HepG2 (cell line): Measurements from ENCODE around the gene HS3ST4. TPM values are rescaled to one million over a fixed set of nuclear protein-coding genes. Genes with fewer than 3 reads are reported as not detected.
"Not testable (repeated sequence)": the region's sequence is repeated elsewhere in the genome, so short reads cannot be mapped to it uniquely, and the experiment has no call there.

ENCODE experiments used
- ATAC-seq: fragments of 200-7000 bp; cut with Tn5 transposase; 3 replicates; pipeline ENCODE4 v1.9.1; 2020; ENCODE audit warnings: mild to moderate bottlenecking, moderate library complexity
- BruUV-seq: library from RNA; stranded (reverse); fragments of 400-500 nt; replicated peaks from 2 replicates; lab custom pipeline; 2021; lab: Mats Ljungman, UMichigan
- CTCF ChIA-PET: fragments of 300-600 bp; formaldehyde crosslinking; extraction: SDS; loops from one replicate; lab custom pipeline; 2021; ENCODE audit warnings: low total read pairs, inconsistent platforms, low intra/inter-chr PET ratio; lab: Yijun Ruan, JAX
- POLR2A ChIA-PET: fragments of 350-600 bp; sonication (Branson Sonifier 250); formaldehyde crosslinking; loops from one replicate; lab custom pipeline; 2020; ENCODE audit warnings: antibody characterized with exemption, inconsistent platforms; lab: Yijun Ruan, JAX
- DNase-seq: peaks from one replicate; pipeline ENCODE4 v3.0.0-alpha.2; 2015; ENCODE audit warnings: low spot score
- FAIRE-seq: peaks from 3 replicates; lab custom pipeline; 2011; peaks lifted over from hg19 to GRCh38; lab: Jason Lieb, UNC
- H2AFZ ChIP-seq: one replicate; pipeline ENCODE4 v1.6.1; 2011; ENCODE audit warnings: low read length, inconsistent platforms
- H3K27ac ChIP-seq: fragments of 300-600 bp; 3 replicates; pipeline ENCODE4 v1.8.0; 2011; ENCODE audit warnings: mixed run types, mild to moderate bottlenecking, mixed read lengths, low read length, inconsistent platforms; ENCODE audit not compliant: insufficient read depth; ENCODE audit errors: extremely low read length
- H3K27me3 ChIP-seq, 2 experiments: fragments of 200-600 bp in 1 of 2; 2 replicates in 1 of 2; 3 replicates in 1 of 2; pipeline versions ENCODE4 v1.6.0 to v1.8.0; 2011; ENCODE audit warnings: low read length in 2 of 2, mild to moderate bottlenecking in 2 of 2, moderate library complexity in 2 of 2, inconsistent platforms in 1 of 2; ENCODE audit not compliant: insufficient read depth in 2 of 2, control insufficient read depth in 1 of 2
- H3K36me3 ChIP-seq, 2 experiments: fragments of 200-600 bp in 1 of 2; replicated peaks in 1 of 2; 2 replicates in 1 of 2; 3 replicates in 1 of 2; pipeline versions ENCODE4 v1.5.1 to v1.8.0; 2011; ENCODE audit warnings: low read length in 2 of 2, inconsistent platforms in 1 of 2; ENCODE audit not compliant: insufficient read depth in 2 of 2, control insufficient read depth in 1 of 2
- H3K4me1 ChIP-seq: 2 replicates; pipeline ENCODE4 v1.5.1; 2012; ENCODE audit warnings: low read length, inconsistent platforms; ENCODE audit not compliant: insufficient read depth
- H3K4me2 ChIP-seq: 2 replicates; pipeline ENCODE4 v1.6.0; 2011; ENCODE audit warnings: low read depth, low read length, inconsistent platforms
- H3K4me3 ChIP-seq, 3 experiments: fragments of 200-600 bp in 1 of 3; sonication (generic), shearing (Covaris generic) in 1 of 3; replicated peaks in 1 of 3; 2 replicates each; pipeline ENCODE4 v1.5.1; 2011 to 2016; ENCODE audit warnings: low read length in 3 of 3, inconsistent platforms in 2 of 3, low read depth in 2 of 3, mild to moderate bottlenecking in 2 of 3, control low read depth in 1 of 3, mixed read lengths in 1 of 3; ENCODE audit not compliant: insufficient read depth in 1 of 3
- H3K79me2 ChIP-seq: one replicate; pipeline ENCODE4 v1.6.1; 2011; ENCODE audit warnings: low read length, inconsistent platforms; ENCODE audit not compliant: insufficient read depth
- H3K9ac ChIP-seq: 2 replicates; pipeline ENCODE4 v1.6.0; 2011; ENCODE audit warnings: mild to moderate bottlenecking, low read depth, low read length, inconsistent platforms; ENCODE audit not compliant: insufficient read depth
- H3K9me3 ChIP-seq: 2 replicates; pipeline ENCODE4 v1.5.1; 2012; ENCODE audit warnings: mild to moderate bottlenecking, low read length
- H4K20me1 ChIP-seq: 2 replicates; pipeline ENCODE4 v1.6.0; 2011; ENCODE audit warnings: inconsistent platforms, mild to moderate bottlenecking, low read length, moderate library complexity; ENCODE audit not compliant: insufficient read depth
- NFYC ChIP-seq: IDR thresholded peaks from 2 replicates; pipeline ENCODE4 v1.6.1; 2016; ENCODE audit warnings: missing genetic modification reagents, missing compliant biosample characterization
- PAXIP1 ChIP-seq: sonication (generic); formaldehyde crosslinking; conservative IDR thresholded peaks from 2 replicates; pipeline ENCODE4 v1.4.0; 2020; ENCODE audit warnings: mild to moderate bottlenecking, missing genetic modification reagents, moderate library complexity
- ZNF652 ChIP-seq: IDR thresholded peaks from 2 replicates; pipeline ENCODE4 v1.6.1; 2016; ENCODE audit warnings: low read depth, borderline replicate concordance
- ZNF713 ChIP-seq: sonication (generic); formaldehyde crosslinking; IDR thresholded peaks from 2 replicates; pipeline ENCODE4 v1.4.0; 2020; ENCODE audit warnings: mild to moderate bottlenecking, missing genetic modification reagents
- WGBS: methylation state at CpG from one replicate; pipeline ENCODE4 v1.1.6; 2017; ENCODE audit warnings: low lambda C conversion rate; 5-methylcytosine and 5-hydroxymethylcytosine counted together
- in situ Hi-C: cut with HindIII; loops from 2 replicates; pipeline ENCODE4 v1.10.0; 2017; ENCODE audit warnings: low pct_unique_long_range_greater_than_20kb; ENCODE audit not compliant: extremely low pct_ligation_motif_present
- intact Hi-C: fragments of 100-400 bp; cut with micrococcal nuclease; formaldehyde crosslinking; loops from one replicate; pipeline ENCODE4 v1.10.0; 2022; ENCODE audit not compliant: unreplicated experiment
- polyA plus RNA-seq, 8 experiments: library from polyadenylated mRNA; depleted of rRNA in 3 of 8; stranded (reverse) in 7 of 8; unstranded in 1 of 8; fragments of >200 nt; fragmentation: Illumina TruSeq in 4 of 8; extraction: Trizol in 4 of 8; gene quantifications; 2 replicates each; pipeline versions ENCODE4 v1.2.1 to v1.2.3, GENCODE V29; 2011 to 2016; ENCODE audit warnings: low read depth in 4 of 8, missing spikeins in 1 of 8, mixed read lengths in 1 of 8; ENCODE audit not compliant: insufficient read depth in 1 of 8
- total RNA-seq, 5 experiments: library from RNA; depleted of rRNA; stranded (reverse); fragments of >200 nt; fragmentation: Illumina TruSeq; extraction: Trizol; gene quantifications; 2 replicates each; pipeline ENCODE4 v1.2.3, GENCODE V29; 2016; ENCODE audit warnings: low read depth in 1 of 5

The HS3ST4 gene
- total and polyA plus RNA-seq, 2 of the 13 experiments (the other 11 are each of a cell fraction or from before 2014, with no cell fraction given), result not detected

GRCh38 chr16:25771812-25772568 is 80.2 kb downstream of the HS3ST4 start:
- ChIA-PET POLR2A (no interaction called here), CTCF (no interaction called here)
- Histone ChIP-seq H3K9ac (no peak overlapping the region), H4K20me1 (no peaks in the 10 kb centered on the region), H3K79me2 (no peaks in the 10 kb centered on the region), H2AFZ (no peak overlapping the region), H3K4me2 (no peak overlapping the region), H3K9me3 (no peaks in the 10 kb centered on the region), H3K36me3 (no peaks in the 10 kb centered on the region), H3K4me1 (no peaks in the 10 kb centered on the region), H3K27ac (no peak overlapping the region), H3K4me3 (no peak overlapping the region), H3K27me3 (no peaks in the 10 kb centered on the region)
- in situ Hi-C loops (no loop called here), intact Hi-C loops (no loop called here)
- 2% methylated on average over 5 of the region's 5 CpGs for WGBS
- TF ChIP-seq NFYC, result no peak
- TF ChIP-seq ZNF713, result no peak
- no peak for TF ChIP-seq ZNF652
- no peak for TF ChIP-seq PAXIP1 (CRISPR knock-in tag)
- ATAC-seq, result no peak
- BruUV-seq, result no TSS peak
- no peak for DNase-seq
- FAIRE-seq, result no peak

- FAIRE-seq, POLR2A ChIA-PET, H3K9ac ChIP-seq, H4K20me1 ChIP-seq, H3K9me3 ChIP-seq, in situ Hi-C loops, H3K79me2 ChIP-seq, ATAC-seq, CTCF ChIA-PET, BruUV-seq, H3K27ac ChIP-seq, H3K36me3 ChIP-seq, H3K4me1 ChIP-seq, DNase-seq, H3K4me3 ChIP-seq, H3K27me3 ChIP-seq, intact Hi-C loops, H2AFZ ChIP-seq, H3K4me2 ChIP-seq: not testable (repeated sequence)
- 52% methylated on average over 2 of the region's 2 CpGs for WGBS
Measured at GRCh38 chr16:25776214-25776613, 84.5 kb downstream of the HS3ST4 start.
